GM18526 (cell line): Measurements from ENCODE around the gene SOX15.
A peak's percentile ranks its signal among the peaks of the same experiment; 100 is the strongest.

Experiments
- POLR2A ChIP-seq: IDR thresholded peaks from 3 replicates; pipeline ENCODE4 v1.6.1; 2011; ENCODE audit not compliant: insufficient read length; ENCODE audit errors: extremely low read depth

The SOX15 gene

GRCh38 chr17:7557147-7557764 lies 32.6 kb downstream of the SOX15 start:
- TF ChIP-seq POLR2A: no peak

- no peak for TF ChIP-seq POLR2A
Observed at GRCh38 chr17:7556627-7557026, 33.3 kb downstream of the SOX15 start.

- no peak for TF ChIP-seq POLR2A
Observed at GRCh38 chr17:7555320-7555948, 34.5 kb downstream of the SOX15 start.

DNA sequence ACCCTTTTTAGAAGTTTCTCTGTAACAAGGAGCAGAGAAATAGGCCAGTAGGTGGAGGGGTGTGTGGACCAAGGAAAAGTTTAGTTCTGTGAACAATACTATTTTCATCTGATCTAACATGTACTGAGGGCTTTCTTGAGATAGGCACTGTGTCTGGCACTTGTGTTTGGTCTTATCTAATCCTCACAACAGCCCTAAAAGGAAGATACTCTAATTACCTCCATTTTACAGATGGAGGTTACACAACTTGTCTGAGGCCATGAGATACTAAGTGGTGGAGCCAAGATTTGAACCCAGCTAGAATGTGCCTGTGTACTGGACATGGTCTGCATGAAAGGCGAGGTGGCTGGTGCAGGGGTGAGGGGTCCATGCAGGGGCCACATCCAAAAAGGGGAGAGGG lies 36.5 kb downstream of the SOX15 start:
- TF ChIP-seq POLR2A: no peak

DNA sequence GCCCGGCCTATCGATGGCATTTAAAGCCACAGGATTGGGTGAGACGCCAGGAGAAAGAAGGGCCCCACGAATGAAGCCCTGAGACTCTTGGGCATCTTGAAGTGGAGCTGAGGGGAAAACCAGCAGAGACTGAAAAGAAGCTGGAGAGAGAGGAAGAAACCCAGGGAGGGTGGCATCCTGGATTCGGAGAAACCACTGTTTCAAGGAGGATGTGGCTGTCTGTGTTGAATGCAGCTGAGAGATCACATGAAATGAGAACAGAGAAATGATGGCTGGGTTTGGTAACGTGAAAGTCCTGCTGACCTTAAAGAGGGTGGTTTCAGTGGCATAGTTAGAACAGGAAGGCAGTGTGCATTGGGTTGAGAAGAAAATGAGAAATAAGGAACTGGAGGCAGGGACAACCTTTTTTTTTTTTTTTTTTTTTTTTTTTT lies 37.3 kb downstream of the SOX15 start:
- no peak for TF ChIP-seq POLR2A

GRCh38 chr17:7551396-7551795 lies 38.5 kb downstream of the SOX15 start:
- TF ChIP-seq POLR2A: no peak

- TF ChIP-seq POLR2A: no peak
Observed at GRCh38 chr17:7550344-7550743, 39.5 kb downstream of the SOX15 start.

GRCh38 chr17:7549401-7550055 lies 40.4 kb downstream of the SOX15 start:
- no peak for TF ChIP-seq POLR2A

- TF ChIP-seq POLR2A: peak; percentile 65
Observed at GRCh38 chr17:7548585-7549400, 41.1 kb downstream of the SOX15 start, which contains the start of gene TNFSF12. TSS of gene TNFSF12 (plus strand) at chr17:7549058. CDS start at chr17:7549154, 96 bp downstream.

GRCh38 chr17:7544911-7545310 lies 45.0 kb downstream of the SOX15 start:
- TF ChIP-seq POLR2A: no peak

DNA sequence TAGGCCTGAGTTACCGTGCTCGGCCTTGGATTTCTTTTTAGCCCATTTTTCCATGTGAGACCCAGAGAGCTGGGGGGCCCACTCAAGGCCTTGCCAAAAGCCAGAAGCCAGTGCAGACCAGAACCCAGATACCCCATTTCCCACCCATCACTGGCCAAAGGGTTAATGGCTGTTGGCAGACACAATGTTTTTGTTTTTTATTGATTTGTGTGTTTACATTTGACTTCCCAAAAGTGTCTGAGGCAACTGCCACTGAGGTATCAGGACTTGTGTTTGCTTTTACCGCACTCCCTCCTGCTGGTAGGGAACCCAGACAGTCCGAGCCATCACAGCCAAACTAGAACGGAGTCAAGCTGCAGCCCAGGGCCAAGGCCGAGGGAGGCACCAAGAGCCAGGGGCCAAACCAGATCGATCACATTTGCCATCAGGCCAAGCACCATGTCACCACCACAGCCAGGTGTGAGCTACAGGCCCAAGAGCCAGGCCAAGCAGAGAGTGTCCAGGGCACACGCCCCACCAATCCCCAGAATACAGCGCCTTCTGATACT lies 48.7 kb downstream of the SOX15 start:
- TF ChIP-seq POLR2A: no peak

DNA sequence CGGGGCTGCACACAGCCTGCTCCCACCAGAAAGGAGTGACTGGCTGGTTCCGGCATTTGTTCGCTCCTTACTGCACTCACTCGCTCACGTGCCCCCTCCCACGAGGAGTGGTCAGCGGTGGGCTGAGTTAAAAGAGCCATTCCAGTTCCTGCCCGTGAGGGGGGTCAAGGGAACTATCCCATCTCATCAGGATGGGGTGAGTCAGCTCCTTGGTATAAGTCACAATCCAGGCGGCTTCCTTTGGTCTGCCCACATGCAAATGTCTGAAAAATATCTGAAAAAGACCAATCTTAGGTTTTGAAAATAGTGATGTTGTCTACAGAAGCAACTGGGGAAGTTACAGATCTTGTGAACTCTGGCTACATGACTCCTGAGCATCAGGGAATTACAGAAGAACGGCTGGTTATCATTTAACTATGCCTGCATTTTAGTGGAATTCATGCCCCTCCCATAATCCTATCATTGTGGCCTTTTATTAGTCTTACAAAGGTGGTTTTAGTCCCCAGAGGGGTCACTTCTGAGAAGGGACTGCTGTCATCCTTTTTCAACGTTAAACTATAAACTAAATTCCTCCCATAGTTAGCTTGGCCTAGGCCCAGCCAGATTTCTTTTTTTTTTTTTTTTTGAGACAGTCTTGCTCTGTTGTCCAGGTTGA lies 50.9 kb downstream of the SOX15 start:
- no peak for TF ChIP-seq POLR2A
